ENCODE results near the gene GSX2.
"Not testable (repeated sequence)": the region's sequence is repeated elsewhere in the genome, so short reads cannot be mapped to it uniquely, and the experiment has no call there.

DNA sequence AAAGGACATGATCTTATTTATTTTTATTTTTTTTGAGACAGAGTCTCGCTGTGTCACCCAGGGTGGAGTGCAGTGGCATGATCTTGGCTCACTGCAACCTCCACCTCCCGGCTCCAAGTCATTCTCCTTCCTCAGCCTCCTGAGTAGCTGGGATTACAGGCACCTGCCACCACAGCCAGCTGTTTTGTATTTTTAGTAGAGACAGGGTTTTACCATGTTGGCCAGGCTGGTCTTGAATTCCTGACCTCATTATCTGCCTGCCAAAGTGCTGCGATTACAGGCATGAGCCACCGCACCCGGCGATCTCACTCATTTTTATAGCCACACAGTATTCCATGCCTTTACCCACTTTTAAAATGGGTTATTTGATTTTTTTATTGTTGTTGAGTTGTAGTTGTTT lies 16.3 kb downstream of the GSX2 start:
- TF ChIP-seq, protein P1, sequence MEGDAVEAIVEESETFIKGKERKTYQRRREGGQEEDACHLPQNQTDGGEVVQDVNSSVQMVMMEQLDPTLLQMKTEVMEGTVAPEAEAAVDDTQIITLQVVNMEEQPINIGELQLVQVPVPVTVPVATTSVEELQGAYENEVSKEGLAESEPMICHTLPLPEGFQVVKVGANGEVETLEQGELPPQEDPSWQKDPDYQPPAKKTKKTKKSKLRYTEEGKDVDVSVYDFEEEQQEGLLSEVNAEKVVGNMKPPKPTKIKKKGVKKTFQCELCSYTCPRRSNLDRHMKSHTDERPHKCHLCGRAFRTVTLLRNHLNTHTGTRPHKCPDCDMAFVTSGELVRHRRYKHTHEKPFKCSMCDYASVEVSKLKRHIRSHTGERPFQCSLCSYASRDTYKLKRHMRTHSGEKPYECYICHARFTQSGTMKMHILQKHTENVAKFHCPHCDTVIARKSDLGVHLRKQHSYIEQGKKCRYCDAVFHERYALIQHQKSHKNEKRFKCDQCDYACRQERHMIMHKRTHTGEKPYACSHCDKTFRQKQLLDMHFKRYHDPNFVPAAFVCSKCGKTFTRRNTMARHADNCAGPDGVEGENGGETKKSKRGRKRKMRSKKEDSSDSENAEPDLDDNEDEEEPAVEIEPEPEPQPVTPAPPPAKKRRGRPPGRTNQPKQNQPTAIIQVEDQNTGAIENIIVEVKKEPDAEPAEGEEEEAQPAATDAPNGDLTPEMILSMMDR (IDR thresholded peaks at IDR 0.05): not testable (repeated sequence)
- not testable (repeated sequence) for TF ChIP-seq POLR2A (IDR thresholded peaks at IDR 0.05)
